Neural cell (in vitro differentiated cells): ENCODE results near the gene TXNRD1. TPM values are rescaled to one million over a fixed set of nuclear protein-coding genes. Genes with fewer than 3 reads are reported as not detected.
A peak's percentile ranks its signal among the peaks of the same experiment; 100 is the strongest.

Experiments
- H2AFZ ChIP-seq: fragments of 200-600, 300-800 bp; sonication (generic), shearing (Covaris generic); 2 replicates; pipeline ENCODE4 v1.6.0; 2014; ENCODE audit warnings: low read depth, mild to moderate bottlenecking, antibody characterized with exemption, low read length, moderate library complexity
- H3F3A ChIP-seq: fragments of 200-600 bp; shearing (Covaris generic); 2 replicates; pipeline ENCODE4 v1.6.1; 2016; ENCODE audit warnings: mild to moderate bottlenecking, moderate library complexity, mixed read lengths, antibody characterized with exemption, low read length; ENCODE audit not compliant: insufficient read depth, poor library complexity, severe bottlenecking
- H3K27ac ChIP-seq: fragments of 200-600, 300-800 bp; sonication (generic), shearing (Covaris generic); 2 replicates; pipeline ENCODE4 v1.5.1; 2014; ENCODE audit warnings: mild to moderate bottlenecking, low read length, moderate library complexity
- H3K27me3 ChIP-seq: fragments of 300-800, 200-600 bp; sonication (generic), shearing (Covaris generic); 2 replicates; pipeline ENCODE4 v1.6.0; 2014; ENCODE audit warnings: mild to moderate bottlenecking, low read depth, low read length, moderate library complexity; ENCODE audit not compliant: insufficient read depth
- H3K36me3 ChIP-seq: fragments of 300-800, 200-600 bp; sonication (generic), shearing (Covaris generic); 2 replicates; pipeline ENCODE4 v1.5.1; 2014; ENCODE audit warnings: mild to moderate bottlenecking, antibody characterized with exemption, low read length, moderate library complexity; ENCODE audit not compliant: insufficient read depth
- H3K4me2 ChIP-seq: fragments of 300-800, 200-600 bp; sonication (generic), shearing (Covaris generic); 2 replicates; pipeline ENCODE4 v1.6.0; 2014; ENCODE audit warnings: mild to moderate bottlenecking, low read length
- H3K4me3 ChIP-seq: fragments of 300-800, 200-600 bp; sonication (generic), shearing (Covaris generic); 2 replicates; pipeline ENCODE4 v1.5.1; 2014; ENCODE audit warnings: mild to moderate bottlenecking, low read length, moderate library complexity
- H3K79me2 ChIP-seq: fragments of 200-600 bp; shearing (Covaris generic); replicated peaks from 2 replicates; pipeline ENCODE4 v1.6.0; 2014; ENCODE audit warnings: mild to moderate bottlenecking, low read length, moderate library complexity; ENCODE audit not compliant: insufficient read depth
- H3K9ac ChIP-seq: fragments of 300-800, 200-600 bp; sonication (generic), shearing (Covaris generic); 2 replicates; pipeline ENCODE4 v1.6.1; 2016; ENCODE audit warnings: mild to moderate bottlenecking, low read length, mixed read lengths
- H3K9me2 ChIP-seq: fragments of 200-600 bp; shearing (Covaris generic); 2 replicates; pipeline ENCODE4 v1.6.1; 2016; ENCODE audit warnings: mild to moderate bottlenecking, low read length, mixed read lengths; ENCODE audit not compliant: insufficient read depth
- H3K9me3 ChIP-seq: fragments of 200-600, 300-800 bp; sonication (generic), shearing (Covaris generic); 2 replicates; pipeline ENCODE4 v1.6.1; 2016; ENCODE audit warnings: mild to moderate bottlenecking, mixed run types, low read length, moderate library complexity, mixed read lengths
- H4K20me1 ChIP-seq: fragments of 200-600 bp; shearing (Covaris generic); 2 replicates; pipeline ENCODE4 v1.6.1; 2016; ENCODE audit warnings: mild to moderate bottlenecking, mixed run types; ENCODE audit not compliant: insufficient read depth
- CTCF ChIP-seq: fragments of 450-650 bp; IDR thresholded peaks from 2 replicates; pipeline ENCODE4 v1.5.1; 2014; ENCODE audit warnings: antibody characterized with exemption, mild to moderate bottlenecking, moderate library complexity; ENCODE audit not compliant: poor library complexity, severe bottlenecking
- EP300 ChIP-seq: fragments of 450-650 bp; conservative IDR thresholded peaks from 2 replicates; pipeline ENCODE4 v1.6.1; 2014; ENCODE audit warnings: antibody characterized with exemption, mild to moderate bottlenecking, moderate library complexity; ENCODE audit not compliant: poor library complexity, severe bottlenecking
- EZH2 ChIP-seq: fragments of 200-600, 300-800 bp; shearing (Covaris generic), sonication (generic); IDR thresholded peaks from 2 replicates; pipeline ENCODE4 v1.6.1; 2014; ENCODE audit warnings: antibody characterized with exemption, low read length, borderline replicate concordance, mild to moderate bottlenecking; ENCODE audit not compliant: insufficient read depth, poor library complexity, severe bottlenecking
- MXI1 ChIP-seq: fragments of 450-650 bp; conservative IDR thresholded peaks from 2 replicates; pipeline ENCODE4 v1.6.1; 2014; ENCODE audit warnings: antibody characterized with exemption, mild to moderate bottlenecking; ENCODE audit not compliant: poor library complexity, severe bottlenecking
- POLR2AphosphoS5 ChIP-seq: IDR thresholded peaks from 2 replicates; pipeline ENCODE4 v1.6.1; 2012
- RAD21 ChIP-seq: fragments of 450-650 bp; conservative IDR thresholded peaks from 2 replicates; pipeline ENCODE4 v1.6.1; 2014; ENCODE audit warnings: antibody characterized with exemption, mild to moderate bottlenecking, moderate library complexity
- REST ChIP-seq: IDR thresholded peaks from 2 replicates; pipeline ENCODE4 v1.6.1; 2012; ENCODE audit warnings: borderline replicate concordance
- SMC3 ChIP-seq: fragments of 450-650 bp; conservative IDR thresholded peaks from 2 replicates; pipeline ENCODE4 v1.6.1; 2014; ENCODE audit warnings: antibody characterized with exemption, mild to moderate bottlenecking, moderate library complexity; ENCODE audit not compliant: poor library complexity
- TAF1 ChIP-seq: IDR thresholded peaks from 2 replicates; pipeline ENCODE4 v1.6.1; 2012; ENCODE audit warnings: low read depth
- polyA plus RNA-seq: library from polyadenylated mRNA; depleted of rRNA; stranded (reverse); fragments of >200 nt; gene quantifications from 2 replicates; pipeline ENCODE4 v1.2.3, GENCODE V29; 2014

TXNRD1 gene
- polyA plus RNA-seq, 1 donor from 2014 or later, result 59.6 TPM

GRCh38 chr12:104358353-104359003 is 142.9 kb downstream of the TXNRD1 start:
- TF ChIP-seq CTCF, result peak; percentile 33
- TF ChIP-seq RAD21, result no peak
- no peak for TF ChIP-seq MXI1
- no peak for TF ChIP-seq EZH2
- TF ChIP-seq SMC3, result no peak
- Histone ChIP-seq H4K20me1 (no peaks in the 10 kb centered on the region), H2AFZ (no peak overlapping the region), H3K27ac (no peak overlapping the region), H3K9me3 (no peaks in the 10 kb centered on the region), H3K27me3 (no peaks in the 10 kb centered on the region), H3K4me2 (no peak overlapping the region), H3K79me2 (no peaks in the 10 kb centered on the region), H3K9me2 (no peaks in the 10 kb centered on the region), H3K36me3 (no peaks in the 10 kb centered on the region), H3K4me3 (no peak overlapping the region), H3F3A (no peaks in the 10 kb centered on the region), H3K9ac (no peak overlapping the region)

- no peaks in the 10 kb centered on the region for H4K20me1 ChIP-seq
- no peak overlapping the region for H3K4me3 ChIP-seq
- no peak overlapping the region for H2AFZ ChIP-seq
- no peak overlapping the region for H3K4me2 ChIP-seq
- no peak for TF ChIP-seq EP300
- no peak for TF ChIP-seq CTCF
- TF ChIP-seq MXI1, result no peak
- TF ChIP-seq REST, result no peak
- TF ChIP-seq EZH2, result no peak
- no peak for TF ChIP-seq RAD21
- TF ChIP-seq SMC3, result no peak
- TF ChIP-seq TAF1, result no peak
- no peak for TF ChIP-seq POLR2AphosphoS5
- no peaks in the 10 kb centered on the region for H3K9me2 ChIP-seq
- H3K27me3 ChIP-seq, result no peaks in the 10 kb centered on the region
- H3K27ac ChIP-seq, result no peak overlapping the region
- H3K9ac ChIP-seq, result no peak overlapping the region
- H3K36me3 ChIP-seq, result no peaks in the 10 kb centered on the region
- no peaks in the 10 kb centered on the region for H3F3A ChIP-seq
- H3K79me2 ChIP-seq, result no peaks in the 10 kb centered on the region
- no peaks in the 10 kb centered on the region for H3K9me3 ChIP-seq
Observed at GRCh38 chr12:104359216-104359615, 143.6 kb downstream of the TXNRD1 start.
